ENCODE data around the gene ICAM2. TPM values are rescaled to one million over a fixed set of nuclear protein-coding genes. Genes with fewer than 3 reads are reported as not detected.

Gene ICAM2
- polyA plus RNA-seq, 1 of the 3 experiments (the other 2 are of a cell fraction): 0.08 TPM

GRCh38 chr17:64016974-64017373, 3.5 kb downstream of the ICAM2 start:
- H3K9ac ChIP-seq: no peak overlapping the region
- no peaks in the 10 kb centered on the region for H4K20me1 ChIP-seq (ENCODE audit: insufficient read depth)
- POLR2A ChIA-PET: no interaction called here
- no peak overlapping the region for H3K4me2 ChIP-seq
- no peaks in the 10 kb centered on the region for H3F3A ChIP-seq (replicated peaks; ENCODE audit: insufficient read depth)
- H3K4me3 ChIP-seq (ENCODE audit: low read depth in 2 of 2, low read length in 1 of 2): no peak overlapping the region
- H3K9me3 ChIP-seq: no peaks in the 10 kb centered on the region
- no peak overlapping the region for H3K27ac ChIP-seq (ENCODE audit: low read depth in 2 of 2, low read length in 1 of 2)
- H3K4me1 ChIP-seq (ENCODE audit: control insufficient read depth in 1 of 2, insufficient read depth in 2 of 2, low read depth in 1 of 2, low read length in 1 of 2): no peaks in the 10 kb centered on the region
- no peaks in the 10 kb centered on the region; the same call in 1 of the 2 replicates for H3K27me3 ChIP-seq (ENCODE audit: insufficient read depth)
- no peak for DNase-seq
- TF ChIP-seq MEF2A (IDR thresholded peaks at IDR 0.05; ENCODE audit: borderline replicate concordance, low read depth) (no peak), NRF1 (IDR thresholded peaks at IDR 0.05; ENCODE audit: low read depth, low read length) (no peak), RFX5 (IDR thresholded peaks at IDR 0.05; ENCODE audit: low read length) (no peak), EZH2phosphoT487 (IDR thresholded peaks at IDR 0.05; ENCODE audit: borderline replicate concordance, low read depth) (no peak), FOXJ3 (CRISPR knock-in tag; IDR thresholded peaks at IDR 0.05) (no peak), FOXM1 (IDR thresholded peaks at IDR 0.05; ENCODE audit: low read depth) (no peak), TAF1 (IDR thresholded peaks at IDR 0.05; ENCODE audit: borderline replicate concordance, low read depth, low read length) (no peak), RCOR1 (IDR thresholded peaks at IDR 0.05; ENCODE audit: low read length) (no peak), FOSL2 (IDR thresholded peaks at IDR 0.05; ENCODE audit: borderline replicate concordance, low read depth) (no peak), NFIC (IDR thresholded peaks at IDR 0.05; ENCODE audit: borderline replicate concordance) (no peak), IRF3 (IDR thresholded peaks at IDR 0.05; ENCODE audit: low read depth, low read length) (no peak), ZBTB33 (IDR thresholded peaks at IDR 0.05; ENCODE audit: borderline replicate concordance, low read depth) (no peak), PBX3 (IDR thresholded peaks at IDR 0.05) (no peak), EP300 (IDR thresholded peaks at IDR 0.05; ENCODE audit: borderline replicate concordance in 1 of 2, low read depth in 1 of 2, low read length in 1 of 2) (no peak), JUND (IDR thresholded peaks at IDR 0.05) (no peak), SIN3A (IDR thresholded peaks at IDR 0.05; ENCODE audit: borderline replicate concordance, low read depth, low read length) (no peak), TCF12 (IDR thresholded peaks at IDR 0.05) (no peak), RAD21 (IDR thresholded peaks at IDR 0.05; ENCODE audit: low read length) (no peak), POLR2AphosphoS5 (IDR thresholded peaks at IDR 0.05; ENCODE audit: low read depth, low read length) (no peak), RXRA (IDR thresholded peaks at IDR 0.05; ENCODE audit: borderline replicate concordance, low read depth) (no peak)
- H3K79me2 ChIP-seq (ENCODE audit: insufficient read depth): no peaks in the 10 kb centered on the region
- WGBS (ENCODE audit: low lambda C conversion rate): 93% methylated on average over 3 of the region's 3 CpGs
- no peak overlapping the region for H2AFZ ChIP-seq (ENCODE audit: low read depth)
- no peaks in the 10 kb centered on the region for H3K36me3 ChIP-seq (replicated peaks in 1 of 2; ENCODE audit: control insufficient read depth in 1 of 2, insufficient read depth in 2 of 2, low read length in 1 of 2)
- CTCF ChIA-PET: interaction anchor here (0.6 to 17.1 kb wide), 19 partner anchors 11 to 1493 kb away, joined by 3 to 810 read pairs (median 4); partner anchors contain the start of genes CSHL1, ERN1 and GH1
- H3K9me2 ChIP-seq: no peaks in the 10 kb centered on the region

Data from SK-N-SH (cell line).